Inferior parietal cortex (tissue), 1 donor: Measurements from ENCODE around the gene TCAIM.
A peak's percentile ranks its signal among the peaks of the same experiment; 100 is the strongest.
"Not testable (repeated sequence)": the region's sequence is repeated elsewhere in the genome, so short reads cannot be mapped to it uniquely, and the experiment has no call there.

Experiments
- DNase-seq: peaks from one replicate; pipeline ENCODE4 v3.0.0-alpha.2; 2016; ENCODE audit errors: extremely low spot score

TCAIM gene

DNA sequence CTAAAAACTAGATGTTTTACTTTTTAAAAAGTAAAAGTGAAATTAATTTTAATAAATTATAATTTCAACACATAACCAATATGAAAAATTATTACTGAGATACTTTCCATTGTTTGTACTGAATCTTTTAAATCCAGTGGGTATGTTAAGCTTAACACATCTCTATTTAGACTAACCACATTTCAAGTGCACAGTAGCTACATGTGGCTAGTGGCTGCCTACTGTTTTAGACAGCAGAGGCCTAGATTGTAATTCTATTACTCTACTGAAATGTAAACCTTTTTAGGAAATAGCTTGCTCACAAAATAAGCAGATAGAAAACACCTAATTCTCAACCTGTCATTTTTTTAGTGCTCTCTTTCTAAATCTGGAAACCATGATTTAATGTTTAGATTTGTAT, 4.9 kb downstream of the TCAIM start:
- no peak for DNase-seq

DNA sequence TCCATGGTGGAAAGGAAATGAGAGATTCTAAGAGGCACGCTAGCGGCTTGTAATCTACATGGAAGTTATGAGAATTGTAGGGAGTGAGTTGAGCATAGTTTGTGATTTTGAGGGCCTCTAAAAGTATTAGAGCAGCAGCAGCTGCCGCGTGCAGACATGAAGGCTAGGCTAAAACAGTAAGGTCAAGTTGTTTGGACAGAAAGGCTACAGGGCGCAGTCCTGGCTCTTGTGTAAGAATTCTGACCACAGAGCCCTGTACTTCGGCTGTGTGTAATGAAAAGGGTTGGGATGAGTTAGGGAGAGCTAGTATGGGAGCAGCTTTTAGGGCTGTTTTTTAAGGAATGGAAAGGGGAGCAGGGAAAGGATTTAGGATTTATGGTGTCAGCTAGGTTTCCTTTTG, 8.0 kb downstream of the TCAIM start:
- DNase-seq = not testable (repeated sequence)

DNA sequence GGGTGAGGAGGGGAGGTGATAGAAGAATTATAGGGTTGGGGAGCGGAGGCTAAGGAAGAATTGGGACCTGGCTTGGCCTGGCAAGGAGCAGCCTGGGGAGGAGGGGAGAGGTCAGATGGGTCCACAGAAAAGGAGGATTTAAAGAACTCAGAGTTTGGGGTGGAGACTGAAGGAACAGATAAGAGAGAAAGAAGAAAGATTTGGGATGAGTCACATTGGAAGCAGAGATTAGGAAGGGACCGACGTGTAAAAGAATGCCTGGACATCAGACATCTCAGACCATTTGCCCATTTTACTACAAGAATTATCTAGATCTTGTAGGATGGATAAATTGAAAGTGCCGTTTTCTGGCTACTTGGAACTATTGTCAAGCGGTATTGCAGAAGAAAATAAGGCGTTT, 10.4 kb downstream of the TCAIM start:
- DNase-seq = no peak

DNA sequence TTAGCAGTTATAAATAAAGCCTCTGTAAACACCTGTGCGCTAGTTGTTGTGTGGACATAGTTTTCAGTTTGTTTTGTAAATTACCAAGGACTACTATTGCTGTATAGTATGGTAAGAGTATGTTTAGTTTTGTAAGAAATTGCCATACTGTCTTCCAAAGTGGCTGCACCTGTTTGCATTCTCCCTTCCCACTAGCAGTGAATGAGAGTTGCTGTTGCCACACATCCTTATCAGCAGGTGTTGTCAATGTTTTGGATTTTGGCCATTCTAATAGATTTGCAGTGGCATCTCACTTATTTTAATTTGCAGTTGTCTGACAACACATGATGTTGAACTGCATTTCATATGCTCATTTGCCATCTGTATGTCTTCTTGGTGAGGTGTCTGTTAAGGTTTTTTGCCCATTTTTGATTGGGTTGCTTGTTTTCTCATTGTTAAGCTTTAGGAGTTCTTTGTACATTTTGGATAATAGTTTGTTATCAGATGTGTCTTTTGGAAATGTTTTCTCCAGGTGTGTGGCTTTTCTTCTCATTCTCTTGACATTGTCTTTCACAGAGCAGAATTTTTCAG, 14.9 kb downstream of the TCAIM start:
- no peak for DNase-seq

DNA sequence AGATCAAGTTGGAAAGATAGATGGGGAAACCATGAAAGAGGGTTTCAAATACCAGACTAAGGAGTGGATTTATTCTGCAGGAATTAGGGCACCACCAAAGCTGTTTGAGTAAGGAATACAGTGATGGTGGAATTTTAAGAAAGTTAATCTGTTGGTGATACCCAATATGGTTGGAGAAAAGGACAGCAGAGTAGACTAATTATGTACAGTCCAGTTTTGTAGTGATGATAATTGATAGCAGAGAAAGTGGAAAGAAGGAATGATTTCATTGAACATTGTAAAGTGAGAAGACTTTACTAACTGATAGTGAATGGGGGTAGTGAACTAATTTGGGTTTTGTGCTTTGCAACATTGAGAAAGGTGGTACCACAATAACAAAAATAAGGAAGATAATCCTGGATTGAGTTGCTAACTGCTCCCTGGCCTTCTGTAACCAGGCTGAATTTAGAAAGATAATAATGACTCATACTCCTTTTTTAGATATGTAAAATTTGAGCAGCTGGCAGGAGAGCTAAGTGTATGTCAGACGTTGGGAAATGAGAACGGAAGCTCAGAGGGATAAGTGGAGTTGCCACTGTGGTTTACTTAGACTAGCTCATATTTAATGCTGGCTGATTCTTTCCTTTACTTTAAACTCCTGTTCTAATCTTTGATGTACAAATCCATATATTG, 16.9 kb downstream of the TCAIM start:
- peak; percentile 62 for DNase-seq

DNA sequence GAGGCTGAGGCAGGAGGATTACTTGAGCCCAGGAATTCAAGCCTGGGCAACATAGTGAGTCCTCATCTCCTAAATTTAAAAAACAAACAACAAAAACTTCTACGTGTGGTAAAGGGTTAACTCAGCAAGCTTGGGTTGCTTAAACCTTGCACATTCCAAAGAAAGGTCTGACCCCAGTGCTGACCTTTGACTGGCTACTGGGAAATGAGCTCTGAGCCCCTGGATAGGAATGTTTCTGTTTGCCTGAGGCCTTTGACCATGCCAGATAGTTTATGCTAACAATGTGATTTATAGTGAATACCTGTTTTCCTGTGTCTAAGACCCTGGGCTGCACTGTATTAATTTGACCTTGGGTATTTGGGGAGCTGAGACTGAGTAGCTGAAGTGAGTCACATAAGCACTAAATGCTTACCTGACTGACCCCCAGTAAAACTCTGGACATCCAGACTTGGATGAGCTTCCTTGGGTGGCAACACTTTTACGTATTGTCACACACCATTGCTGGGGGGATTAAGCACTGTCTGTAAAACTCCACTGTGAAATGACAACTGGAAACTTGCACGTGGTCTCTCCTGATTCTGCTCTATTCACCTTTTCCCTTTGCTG, 20.7 kb downstream of the TCAIM start:
- no peak for DNase-seq

DNA sequence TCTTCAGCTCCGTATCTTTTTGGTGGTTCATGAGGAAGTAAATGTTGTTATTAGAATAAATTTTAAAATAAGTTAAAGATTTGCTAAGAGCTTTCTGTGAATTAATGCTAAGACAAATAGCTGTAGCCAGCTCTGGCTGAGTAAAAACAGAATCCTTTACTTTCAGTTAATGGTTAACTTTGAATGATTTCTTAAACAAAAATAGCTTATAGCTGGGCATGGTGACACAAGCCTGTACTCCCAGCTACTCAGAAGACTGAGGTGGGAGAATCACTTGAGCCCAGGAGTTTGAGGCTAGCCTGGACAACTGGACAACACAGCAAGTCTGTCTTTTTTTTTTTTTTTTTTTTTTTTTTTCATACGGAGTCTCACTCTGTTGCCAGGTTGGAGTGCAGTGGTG, 25.0 kb downstream of the TCAIM start:
- DNase-seq = no peak

DNA sequence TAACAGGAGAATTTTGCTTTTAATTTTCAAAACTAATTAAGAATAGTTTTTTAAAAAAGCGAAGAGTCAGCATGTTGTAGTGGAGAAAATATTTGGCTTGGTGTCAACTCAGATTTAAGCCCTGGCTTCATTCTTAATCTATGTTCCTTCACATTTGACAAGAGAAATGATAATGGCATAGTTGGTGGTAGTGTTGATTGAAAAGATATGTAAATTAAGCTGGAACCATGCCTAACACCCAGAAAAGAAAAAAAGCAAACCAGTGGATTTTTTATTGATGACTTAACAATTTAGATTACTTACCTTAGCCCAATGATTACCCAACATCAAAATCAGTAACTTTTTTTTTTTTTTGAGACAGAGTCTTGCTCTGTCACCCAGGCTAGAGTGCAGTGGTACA, 27.4 kb downstream of the TCAIM start:
- no peak for DNase-seq

DNA sequence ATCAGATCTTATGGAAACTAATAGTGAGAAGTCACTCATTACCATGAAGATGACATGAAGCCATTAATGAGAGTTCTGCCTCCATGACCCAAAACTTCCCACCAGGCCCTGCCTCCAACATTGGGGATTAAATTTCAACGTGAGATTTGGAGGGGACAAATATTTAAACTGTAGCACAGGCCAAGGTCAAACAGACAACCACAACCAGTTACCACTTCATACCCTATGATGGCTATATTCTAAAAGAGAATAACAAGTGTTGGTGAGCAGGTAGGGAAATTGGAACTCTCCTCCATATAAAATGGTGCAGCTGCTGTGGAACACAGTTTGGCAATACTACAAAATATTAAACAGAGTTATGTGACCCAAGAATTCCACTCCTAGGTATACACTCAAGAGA, 36.9 kb downstream of the TCAIM start:
- no peak for DNase-seq

DNA sequence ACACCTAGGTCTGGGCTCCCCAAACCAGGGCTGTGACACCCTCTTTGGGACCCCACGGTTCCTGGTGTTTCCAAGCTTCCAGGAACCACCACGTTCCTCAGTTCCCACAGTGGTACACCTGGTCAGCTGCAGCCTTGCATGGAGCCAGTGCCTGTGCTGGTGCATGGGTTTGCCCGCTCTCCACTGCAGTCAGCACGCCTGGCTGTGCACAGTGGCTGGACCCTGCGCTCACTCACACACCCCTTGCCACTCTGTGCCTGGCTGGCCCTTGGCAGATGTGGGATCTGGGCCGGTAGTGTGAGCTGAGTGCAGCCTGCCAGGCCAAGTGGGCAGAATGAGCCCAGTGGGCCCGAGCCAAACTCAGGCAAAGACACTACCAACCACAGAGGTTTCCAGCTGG, 48.8 kb downstream of the TCAIM start:
- no peak for DNase-seq

DNA sequence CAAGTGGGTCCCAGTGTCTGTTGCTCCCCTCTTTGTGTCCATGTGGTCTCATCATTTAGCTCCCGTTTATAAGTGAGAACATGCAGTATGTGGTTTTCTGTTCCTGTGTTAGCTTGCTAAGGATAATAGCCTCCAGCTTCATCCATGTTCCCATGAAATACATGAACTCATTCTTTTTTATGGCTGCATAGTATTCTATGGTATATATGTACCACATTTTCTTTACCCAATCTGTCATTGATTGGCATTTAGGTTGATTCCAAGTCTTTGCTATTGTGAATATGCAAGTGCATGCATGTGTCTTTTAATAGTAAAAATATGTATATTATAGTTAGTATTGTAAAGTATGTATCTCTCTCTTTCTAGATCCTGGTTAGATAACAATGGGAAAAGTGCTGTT, 53.9 kb downstream of the TCAIM start:
- no peak for DNase-seq

DNA sequence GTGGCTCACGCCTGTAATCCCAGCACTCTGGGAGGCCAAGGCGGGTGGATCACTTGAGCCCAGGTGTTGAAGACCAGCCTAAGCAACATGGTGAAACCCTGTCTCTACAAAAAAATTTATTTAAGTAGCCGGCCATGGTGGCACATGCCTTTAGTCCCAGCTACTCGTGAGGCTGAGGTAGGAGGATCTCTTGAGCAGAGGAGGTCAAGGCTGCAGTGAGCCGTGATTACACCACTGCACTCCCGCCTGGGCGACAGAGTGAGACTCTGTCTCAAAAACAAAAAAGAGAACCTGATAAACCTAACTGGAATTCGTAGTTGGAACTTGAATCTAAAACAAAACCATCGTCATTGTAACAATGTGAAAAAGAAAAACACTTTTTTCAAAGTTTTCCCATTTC, 57.1 kb downstream of the TCAIM start:
- no peak for DNase-seq

DNA sequence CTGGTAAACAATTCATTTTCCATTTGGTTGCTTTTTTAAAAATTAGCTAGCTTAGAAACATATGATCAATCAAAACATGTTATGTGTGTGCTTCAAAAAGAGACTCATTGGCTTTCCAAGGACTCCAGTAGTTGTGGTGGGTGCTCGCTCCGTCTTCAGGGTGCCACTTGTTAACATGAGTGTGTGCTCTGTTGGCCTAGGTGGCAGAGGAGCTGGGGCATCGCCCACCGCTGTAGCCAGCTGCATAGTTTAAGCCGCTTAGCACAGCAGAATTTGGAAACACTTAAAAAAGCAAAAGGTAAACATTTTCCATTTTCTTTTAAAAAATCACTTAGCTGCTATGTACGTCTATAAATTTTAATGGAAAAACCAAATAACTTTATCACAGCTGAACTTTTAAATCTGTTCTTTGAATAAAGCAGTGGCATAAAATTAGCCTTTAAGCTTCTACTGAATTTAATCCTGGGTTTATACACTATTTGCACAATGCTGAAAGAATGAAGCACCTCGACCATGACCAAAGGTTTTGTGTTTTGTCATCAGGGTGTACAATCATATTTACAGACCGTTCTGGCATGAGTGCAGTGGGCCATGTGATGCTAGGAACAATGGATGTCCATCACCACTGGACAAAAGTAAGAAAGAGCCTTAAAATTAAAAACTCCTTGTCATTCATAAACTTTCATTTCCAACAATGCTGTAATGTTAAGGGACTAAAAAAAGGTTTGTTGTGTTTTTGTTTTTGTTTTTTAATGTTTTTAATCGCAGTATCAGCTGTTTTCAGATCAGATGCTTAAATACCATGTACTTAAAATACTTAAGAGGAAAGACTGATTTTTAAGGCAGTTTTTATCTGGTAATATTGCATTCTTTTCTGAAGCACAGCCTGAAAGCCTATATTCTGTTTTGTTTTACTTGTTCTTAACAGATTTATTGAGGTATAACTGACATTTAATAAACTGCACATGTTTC, 57.9 kb downstream of the TCAIM start:
- DNase-seq = no peak

DNA sequence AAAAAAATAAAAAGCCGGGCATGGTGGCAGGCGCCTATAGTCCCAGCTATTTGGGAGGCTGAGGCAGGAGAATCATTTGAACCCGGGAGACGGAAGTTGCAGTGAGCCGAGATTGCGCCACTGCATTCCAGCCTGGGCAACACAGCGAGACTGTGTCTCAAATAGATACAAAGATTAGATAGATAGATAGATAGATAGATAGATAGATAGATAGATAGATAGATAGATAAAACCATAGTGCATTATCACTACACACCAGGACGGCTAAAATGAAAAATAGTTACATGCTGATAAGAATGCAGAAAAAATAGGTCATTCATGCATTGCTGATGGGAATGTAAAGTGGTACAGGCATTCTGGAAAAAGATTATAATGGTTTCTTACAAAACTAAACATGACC, 59.7 kb downstream of the TCAIM start:
- DNase-seq = not testable (repeated sequence)

DNA sequence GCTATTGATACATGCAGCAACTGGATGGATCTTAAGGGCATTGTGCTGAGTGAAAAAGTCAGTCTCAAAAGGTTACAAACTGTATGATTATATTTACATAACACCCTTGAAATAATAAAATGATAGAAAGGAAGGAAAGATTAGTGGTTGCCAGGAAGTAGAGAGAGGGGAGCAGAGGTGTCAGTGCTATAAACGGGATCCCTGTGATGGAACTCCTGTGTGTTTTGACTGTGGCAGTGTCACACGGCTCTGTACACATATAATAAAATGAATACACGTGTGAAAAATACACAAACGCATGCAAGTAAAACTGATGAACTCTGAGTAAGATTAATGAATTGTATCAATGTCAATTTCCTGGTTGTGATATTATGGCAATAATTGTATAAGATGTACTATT, 60.3 kb downstream of the TCAIM start:
- no peak for DNase-seq

DNA sequence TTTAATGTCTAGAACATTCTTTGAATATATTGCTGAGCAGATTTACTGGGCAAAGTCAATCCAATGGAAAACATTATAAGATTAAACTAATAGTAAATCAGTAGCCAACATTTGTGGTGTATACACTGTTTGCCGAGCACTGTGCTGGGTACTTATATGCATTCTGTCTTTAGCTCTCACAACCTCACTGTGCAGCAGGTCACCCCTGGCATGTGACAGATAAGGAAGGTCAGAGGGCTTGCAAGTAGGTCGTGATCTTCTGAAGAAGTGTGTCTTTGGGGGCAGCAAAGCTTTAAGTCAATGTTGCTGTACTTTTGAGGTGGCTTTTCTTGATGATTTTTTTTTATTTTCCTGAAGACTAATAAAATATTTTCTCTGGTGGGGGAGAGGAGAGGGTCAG, 62.2 kb downstream of the TCAIM start:
- DNase-seq = no peak

DNA sequence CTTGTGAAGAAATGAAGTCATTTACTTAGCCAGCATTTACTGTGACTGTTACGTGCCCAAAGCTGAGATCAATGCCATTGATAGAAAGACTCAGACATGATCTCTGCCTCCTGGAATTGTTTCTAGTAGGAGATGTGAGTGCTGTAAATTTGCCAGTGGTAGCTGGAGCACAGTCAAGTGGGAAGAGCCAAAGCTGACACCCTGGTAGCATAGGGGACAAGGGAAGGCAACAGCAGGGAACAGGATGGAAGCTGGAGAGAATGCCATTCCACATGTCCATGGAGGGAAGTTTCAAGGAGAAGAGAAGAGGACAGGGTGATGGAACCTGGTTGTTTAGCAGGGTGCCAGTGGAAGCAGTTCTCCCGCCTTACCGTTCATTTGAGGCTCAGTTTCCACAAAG, 64.0 kb downstream of the TCAIM start:
- DNase-seq = no peak

DNA sequence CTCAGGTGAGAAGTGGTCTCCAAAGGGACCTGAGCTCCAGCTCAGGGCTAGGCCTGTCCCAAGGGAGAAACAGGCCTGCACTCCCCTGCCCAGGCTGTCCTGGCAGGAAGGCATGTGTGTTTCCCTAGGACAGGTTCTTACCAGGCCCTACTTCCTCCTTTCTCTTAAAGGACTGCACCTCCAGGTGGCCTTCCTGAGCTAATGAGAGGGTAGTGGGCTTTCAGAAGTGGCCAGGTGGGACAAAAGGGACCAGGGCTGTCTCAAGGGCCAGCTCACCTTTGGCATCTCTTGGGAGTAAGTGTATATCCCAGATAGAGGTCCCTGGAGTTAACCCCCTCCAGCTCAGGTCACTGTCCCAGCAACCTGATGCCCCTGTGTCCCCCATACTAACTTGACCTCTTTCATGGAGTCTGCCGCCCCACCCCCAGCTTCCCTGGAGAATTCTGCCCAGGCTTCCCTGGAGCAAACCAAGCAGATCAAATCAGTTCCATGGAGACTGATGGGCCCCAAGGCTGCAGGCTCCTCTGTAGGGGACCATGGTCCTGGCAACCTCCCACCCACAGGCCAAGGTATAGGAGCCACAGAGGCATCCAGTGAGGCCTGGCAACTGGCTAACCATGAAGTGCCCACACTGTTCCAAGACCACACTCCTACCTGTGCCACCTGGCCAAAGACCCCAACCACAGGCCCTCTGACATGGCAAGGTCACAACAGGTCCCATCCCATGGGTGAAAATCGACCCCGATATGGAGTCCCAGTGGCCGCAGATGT, 71.3 kb downstream of the TCAIM start:
- DNase-seq = no peak

DNA sequence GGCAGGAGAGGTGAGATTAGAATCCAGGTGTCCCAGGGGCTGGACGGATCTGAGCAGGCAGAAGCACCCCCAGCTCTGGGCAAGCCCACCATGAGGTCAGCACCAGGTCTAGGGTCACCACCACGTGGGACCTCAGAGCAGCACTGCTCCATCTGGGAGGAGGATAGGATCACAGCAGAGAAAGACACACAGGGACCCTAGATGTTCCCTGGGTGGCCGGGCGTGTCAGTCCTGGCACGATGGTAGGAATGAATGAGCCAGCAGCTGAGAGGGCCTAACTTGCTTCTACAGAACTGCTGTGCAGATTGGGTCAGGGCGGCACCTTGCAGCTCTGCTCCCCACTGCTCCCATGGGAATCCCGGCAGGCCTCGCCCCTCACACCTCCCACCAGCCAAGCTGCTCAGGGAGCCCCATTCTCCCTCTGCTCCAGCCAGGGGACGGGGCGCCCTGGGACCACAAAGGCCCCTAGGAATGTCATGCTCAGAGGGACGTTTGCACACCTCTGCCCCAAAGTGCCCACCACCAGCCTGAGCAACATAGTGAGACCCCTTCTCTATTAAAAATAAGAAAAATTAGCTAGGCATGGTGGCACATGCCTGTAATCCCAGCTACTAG, 72.6 kb downstream of the TCAIM start:
- DNase-seq = no peak

DNA sequence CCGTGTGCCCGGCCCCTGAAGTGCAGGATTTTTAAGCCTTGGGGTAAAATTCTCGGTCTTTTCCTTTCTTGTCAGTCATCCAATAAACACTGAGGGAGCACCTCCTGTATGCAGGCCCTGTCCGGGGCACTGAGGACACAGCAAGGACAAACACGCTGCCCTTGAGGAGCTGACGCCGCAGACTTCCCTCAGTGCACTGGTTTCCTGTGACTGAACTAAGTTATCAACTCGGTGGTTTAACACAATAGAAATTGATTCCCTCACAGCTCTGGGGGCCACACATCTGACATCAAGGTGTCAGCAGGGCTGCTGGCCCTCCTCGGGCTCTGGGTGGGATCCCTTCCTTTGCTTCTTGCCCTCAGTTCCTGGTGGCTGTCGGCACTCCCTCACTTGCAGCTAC, 73.8 kb downstream of the TCAIM start:
- no peak for DNase-seq

DNA sequence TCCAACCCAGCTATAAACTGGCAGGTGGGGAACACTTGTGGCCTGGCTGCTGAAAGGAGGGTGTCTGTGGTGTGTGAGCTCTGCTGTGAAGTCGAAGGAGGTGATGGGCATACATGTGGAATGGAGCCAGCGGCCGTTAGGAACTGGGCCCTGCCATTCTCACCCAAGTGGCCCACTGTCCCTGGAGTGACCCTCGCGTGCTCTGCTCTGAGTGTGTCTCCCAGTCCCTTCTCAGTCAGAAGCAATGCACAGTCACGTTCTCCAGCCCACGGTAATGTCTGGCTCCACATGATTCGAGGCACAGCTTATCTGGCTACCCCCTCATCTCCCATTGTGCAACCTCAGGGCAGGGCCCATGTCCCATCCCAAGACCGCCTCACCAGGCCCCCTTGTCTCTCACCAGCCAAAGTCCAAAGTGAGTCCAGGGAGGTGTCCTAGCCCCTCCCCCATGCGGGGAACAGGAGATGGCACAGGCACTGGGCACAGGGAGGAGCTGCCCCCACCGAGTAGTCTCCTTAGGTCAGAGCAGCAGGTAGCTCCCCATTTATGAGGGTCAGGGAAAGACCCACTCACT, 76.0 kb downstream of the TCAIM start:
- no peak for DNase-seq
